ENCODE results near the gene DCAF8L2.
"Not testable (repeated sequence)": the region's sequence is repeated elsewhere in the genome, so short reads cannot be mapped to it uniquely, and the experiment has no call there.

Gene DCAF8L2

GRCh38 chrX:27728291-27728690 lies 138.1 kb downstream of the DCAF8L2 start:
- H3K9ac ChIP-seq (ENCODE audit: low read depth, low read length) = no peak overlapping the region
- no peaks in the 10 kb centered on the region for H3K36me3 ChIP-seq (ENCODE audit: insufficient read depth, low read length)
- H3K4me1 ChIP-seq (ENCODE audit: insufficient read depth, low read length) = no peaks in the 10 kb centered on the region
- H3K9me3 ChIP-seq (ENCODE audit: control insufficient read depth, insufficient read depth, low read length) = no peaks in the 10 kb centered on the region

- Histone ChIP-seq H3K36me3 (ENCODE audit: insufficient read depth, low read length) (no peaks in the 10 kb centered on the region), H3K9ac (ENCODE audit: low read depth, low read length) (no peak overlapping the region), H3K9me3 (ENCODE audit: control insufficient read depth, insufficient read depth, low read length) (no peaks in the 10 kb centered on the region), H3K4me1 (ENCODE audit: insufficient read depth, low read length) (no peaks in the 10 kb centered on the region)
Measured at GRCh38 chrX:27731962-27732361, 141.8 kb downstream of the DCAF8L2 start.

GRCh38 chrX:27735914-27736313 lies 145.8 kb downstream of the DCAF8L2 start:
- H3K9me3 ChIP-seq (ENCODE audit: control insufficient read depth, insufficient read depth, low read length) = no peaks in the 10 kb centered on the region
- no peaks in the 10 kb centered on the region for H3K36me3 ChIP-seq (ENCODE audit: insufficient read depth, low read length)
- H3K9ac ChIP-seq (ENCODE audit: low read depth, low read length) = no peak overlapping the region
- no peaks in the 10 kb centered on the region for H3K4me1 ChIP-seq (ENCODE audit: insufficient read depth, low read length)

- Histone ChIP-seq H3K9ac (ENCODE audit: low read depth, low read length) (no peak overlapping the region), H3K4me1 (ENCODE audit: insufficient read depth, low read length) (no peaks in the 10 kb centered on the region), H3K36me3 (ENCODE audit: insufficient read depth, low read length) (no peaks in the 10 kb centered on the region), H3K9me3 (ENCODE audit: control insufficient read depth, insufficient read depth, low read length) (no peaks in the 10 kb centered on the region)
Measured at GRCh38 chrX:27740933-27741332, 150.8 kb downstream of the DCAF8L2 start.

- not testable (repeated sequence) for H3K4me1 ChIP-seq (ENCODE audit: insufficient read depth, low read length); H3K36me3 ChIP-seq (ENCODE audit: insufficient read depth, low read length); H3K9ac ChIP-seq (ENCODE audit: low read depth, low read length); H3K9me3 ChIP-seq (ENCODE audit: control insufficient read depth, insufficient read depth, low read length)
Measured at GRCh38 chrX:27743521-27743920, 153.4 kb downstream of the DCAF8L2 start.

- no peaks in the 10 kb centered on the region for H3K36me3 ChIP-seq (ENCODE audit: insufficient read depth, low read length)
- H3K9me3 ChIP-seq (ENCODE audit: control insufficient read depth, insufficient read depth, low read length) = no peaks in the 10 kb centered on the region
Measured at GRCh38 chrX:27746516-27746915, 156.4 kb downstream of the DCAF8L2 start.

GRCh38 chrX:27750298-27750697 lies 160.2 kb downstream of the DCAF8L2 start:
- not testable (repeated sequence) for H3K36me3 ChIP-seq (ENCODE audit: insufficient read depth, low read length); H3K9me3 ChIP-seq (ENCODE audit: control insufficient read depth, insufficient read depth, low read length); H3K9ac ChIP-seq (ENCODE audit: low read depth, low read length); H3K4me1 ChIP-seq (ENCODE audit: insufficient read depth, low read length)

More at GRCh38 chrX:27746516-27746915, 156.4 kb downstream of the DCAF8L2 start:
- H3K9ac ChIP-seq (ENCODE audit: low read depth, low read length) = no peak overlapping the region
- no peaks in the 10 kb centered on the region for H3K4me1 ChIP-seq (ENCODE audit: insufficient read depth, low read length)

- 0 out of 2 replicates have a peak, but pooled peaks cover 6% of the 10 kb centered on the region for H3K4me1 ChIP-seq (ENCODE audit: insufficient read depth, low read length)
- H3K36me3 ChIP-seq (ENCODE audit: insufficient read depth, low read length) = no peaks in the 10 kb centered on the region
- H3K9ac ChIP-seq (ENCODE audit: low read depth, low read length) = no peak overlapping the region
- no peaks in the 10 kb centered on the region for H3K9me3 ChIP-seq (ENCODE audit: control insufficient read depth, insufficient read depth, low read length)
Measured at GRCh38 chrX:27751976-27752375, 161.8 kb downstream of the DCAF8L2 start.

GRCh38 chrX:27765718-27766117 lies 175.6 kb downstream of the DCAF8L2 start:
- Histone ChIP-seq H3K9me3 (ENCODE audit: control insufficient read depth, insufficient read depth, low read length) (no peaks in the 10 kb centered on the region), H3K36me3 (ENCODE audit: insufficient read depth, low read length) (no peaks in the 10 kb centered on the region), H3K4me1 (ENCODE audit: insufficient read depth, low read length) (no peaks in the 10 kb centered on the region), H3K9ac (ENCODE audit: low read depth, low read length) (no peak overlapping the region)

- Histone ChIP-seq H3K4me1 (ENCODE audit: insufficient read depth, low read length) (no peaks in the 10 kb centered on the region), H3K9ac (ENCODE audit: low read depth, low read length) (no peak overlapping the region), H3K36me3 (ENCODE audit: insufficient read depth, low read length) (no peaks in the 10 kb centered on the region), H3K9me3 (ENCODE audit: control insufficient read depth, insufficient read depth, low read length) (no peaks in the 10 kb centered on the region)
Measured at GRCh38 chrX:27767387-27767786, 177.2 kb downstream of the DCAF8L2 start.

- Histone ChIP-seq H3K9me3 (ENCODE audit: control insufficient read depth, insufficient read depth, low read length) (no peaks in the 10 kb centered on the region), H3K9ac (ENCODE audit: low read depth, low read length) (no peak overlapping the region), H3K4me1 (ENCODE audit: insufficient read depth, low read length) (no peaks in the 10 kb centered on the region), H3K36me3 (ENCODE audit: insufficient read depth, low read length) (no peaks in the 10 kb centered on the region)
Measured at GRCh38 chrX:27775984-27776383, 185.8 kb downstream of the DCAF8L2 start.

GRCh38 chrX:27796640-27797257 lies 206.6 kb downstream of the DCAF8L2 start:
- Histone ChIP-seq H3K4me1 (ENCODE audit: insufficient read depth, low read length) (no peaks in the 10 kb centered on the region), H3K9me3 (ENCODE audit: control insufficient read depth, insufficient read depth, low read length) (no peaks in the 10 kb centered on the region), H3K9ac (ENCODE audit: low read depth, low read length) (no peak overlapping the region), H3K36me3 (ENCODE audit: insufficient read depth, low read length) (no peaks in the 10 kb centered on the region)

GRCh38 chrX:27797575-27797974 lies 207.4 kb downstream of the DCAF8L2 start:
- no peaks in the 10 kb centered on the region for H3K4me1 ChIP-seq (ENCODE audit: insufficient read depth, low read length)
- no peaks in the 10 kb centered on the region for H3K9me3 ChIP-seq (ENCODE audit: control insufficient read depth, insufficient read depth, low read length)
- H3K9ac ChIP-seq (ENCODE audit: low read depth, low read length) = no peak overlapping the region
- H3K36me3 ChIP-seq (ENCODE audit: insufficient read depth, low read length) = no peaks in the 10 kb centered on the region

All from ES-I3 (cell line).